ENCODE data around the gene CACNA2D3. TPM values are rescaled to one million over a fixed set of nuclear protein-coding genes. Genes with fewer than 3 reads are reported as not detected.

CACNA2D3 gene
- polyA plus RNA-seq, 3 donors, result 8.3 to 21.5 (median 10.4) TPM

DNA sequence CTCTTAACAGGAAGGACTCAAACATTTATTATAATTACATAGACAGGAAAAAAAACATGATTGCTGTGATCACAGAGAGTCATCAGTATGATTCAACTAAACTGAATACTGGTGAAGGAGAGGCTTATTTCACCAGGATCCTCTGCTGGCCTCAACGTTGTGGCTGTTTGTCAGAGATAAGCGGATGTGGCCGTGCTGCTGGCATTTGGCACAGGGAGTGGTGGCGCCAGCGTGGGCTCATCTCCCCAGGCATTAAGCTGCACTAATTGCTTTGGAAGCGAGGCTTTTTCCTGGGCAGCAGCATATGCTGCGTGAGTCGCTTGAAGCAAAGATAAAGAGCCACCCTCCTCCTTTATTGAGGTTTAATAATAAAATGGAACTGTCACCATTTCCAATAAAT, 498.8 kb downstream of the CACNA2D3 start:
- no peaks in the 10 kb centered on the region for H3K79me2 ChIP-seq (ENCODE audit: insufficient read depth, low read length)
- no peak for DNase-seq
- H3K4me1 ChIP-seq (ENCODE audit: control insufficient read depth in 1 of 2, insufficient read depth in 2 of 2, low read length in 2 of 2), result no peaks in the 10 kb centered on the region
- H3K27ac ChIP-seq (ENCODE audit: low read depth in 1 of 2, low read length in 2 of 2), result no peak overlapping the region
- no peaks in the 10 kb centered on the region for H3K36me3 ChIP-seq (replicated peaks in 1 of 2; ENCODE audit: control insufficient read depth in 1 of 2, insufficient read depth in 2 of 2, low read length in 2 of 2)
- H4K20me1 ChIP-seq (ENCODE audit: insufficient read depth, low read length), result no peaks in the 10 kb centered on the region
- peaks cover 13 to 15% of the 10 kb centered on the region in 2 donors for H3K9me3 ChIP-seq (replicated peaks in 1 of 2; ENCODE audit: control insufficient read depth in 1 of 2, insufficient read depth in 1 of 2, low read length in 2 of 2)
- TF ChIP-seq, protein P1, sequence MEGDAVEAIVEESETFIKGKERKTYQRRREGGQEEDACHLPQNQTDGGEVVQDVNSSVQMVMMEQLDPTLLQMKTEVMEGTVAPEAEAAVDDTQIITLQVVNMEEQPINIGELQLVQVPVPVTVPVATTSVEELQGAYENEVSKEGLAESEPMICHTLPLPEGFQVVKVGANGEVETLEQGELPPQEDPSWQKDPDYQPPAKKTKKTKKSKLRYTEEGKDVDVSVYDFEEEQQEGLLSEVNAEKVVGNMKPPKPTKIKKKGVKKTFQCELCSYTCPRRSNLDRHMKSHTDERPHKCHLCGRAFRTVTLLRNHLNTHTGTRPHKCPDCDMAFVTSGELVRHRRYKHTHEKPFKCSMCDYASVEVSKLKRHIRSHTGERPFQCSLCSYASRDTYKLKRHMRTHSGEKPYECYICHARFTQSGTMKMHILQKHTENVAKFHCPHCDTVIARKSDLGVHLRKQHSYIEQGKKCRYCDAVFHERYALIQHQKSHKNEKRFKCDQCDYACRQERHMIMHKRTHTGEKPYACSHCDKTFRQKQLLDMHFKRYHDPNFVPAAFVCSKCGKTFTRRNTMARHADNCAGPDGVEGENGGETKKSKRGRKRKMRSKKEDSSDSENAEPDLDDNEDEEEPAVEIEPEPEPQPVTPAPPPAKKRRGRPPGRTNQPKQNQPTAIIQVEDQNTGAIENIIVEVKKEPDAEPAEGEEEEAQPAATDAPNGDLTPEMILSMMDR (IDR thresholded peaks at IDR 0.05), result no peak
- Mint-ChIP-seq H3K27me3 (ENCODE audit: low read depth in 3 of 3) (peaks cover 0 to 4% (median 0%) of the 10 kb centered on the region in 3 donors), H3K4me3 (no peak overlapping the region), H3K36me3 (no peaks in the 10 kb centered on the region), H3K4me1 (no peaks in the 10 kb centered on the region), H3K9me3 (peaks cover 2 to 30% (median 8%) of the 10 kb centered on the region in 7 donors), H3K27ac (no peak overlapping the region)
- H3K27me3 ChIP-seq (ENCODE audit: control insufficient read depth in 2 of 2, insufficient read depth in 2 of 2, low read length in 2 of 2), result no peaks in the 10 kb centered on the region
- no peak overlapping the region for H3K4me2 ChIP-seq (replicated peaks; ENCODE audit: extremely low read depth, low read length, poor library complexity, severe bottlenecking)
- H2AFZ ChIP-seq (ENCODE audit: insufficient read depth, low read depth, low read length, poor library complexity, severe bottlenecking), result no peak overlapping the region
- H3K9ac ChIP-seq (ENCODE audit: insufficient read depth, low read length, poor library complexity, severe bottlenecking), result no peak overlapping the region
- intact Hi-C loops (cut with micrococcal nuclease), result no loop called here
- WGBS (ENCODE audit: insufficient coverage), result 78% methylated on average over 3 of the region's 8 CpGs
- H3K4me3 ChIP-seq (replicated peaks in 1 of 3; ENCODE audit: low read depth in 2 of 3, low read length in 3 of 3), result no peak overlapping the region

DNA sequence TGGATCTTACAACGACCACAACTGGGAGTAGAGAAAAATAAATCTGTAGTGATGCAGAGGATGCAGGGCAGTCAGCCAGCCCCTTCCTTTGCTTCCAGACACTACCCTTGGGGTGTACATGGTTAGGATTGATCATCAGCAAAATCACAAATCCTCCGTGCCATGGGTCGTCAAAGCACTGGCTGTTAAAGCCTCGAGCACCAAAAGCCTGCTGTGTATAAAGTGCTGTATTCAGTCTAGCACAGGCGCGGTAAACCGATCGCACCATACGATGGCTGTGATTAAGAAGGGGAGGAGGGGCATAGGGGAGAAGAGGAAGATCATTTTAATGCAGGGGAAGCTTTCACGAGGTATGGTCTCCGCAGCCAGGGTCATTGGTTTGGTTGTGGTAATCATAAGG, 500.3 kb downstream of the CACNA2D3 start:
- H3K4me1 Mint-ChIP-seq, result no peaks in the 10 kb centered on the region
- Histone ChIP-seq H3K4me2 (replicated peaks; ENCODE audit: extremely low read depth, low read length, poor library complexity, severe bottlenecking) (no peak overlapping the region), H3K27me3 (ENCODE audit: control insufficient read depth in 2 of 2, insufficient read depth in 2 of 2, low read length in 2 of 2) (no peaks in the 10 kb centered on the region), H3K27ac (ENCODE audit: low read depth in 1 of 2, low read length in 2 of 2) (no peak overlapping the region), H3K36me3 (replicated peaks in 1 of 2; ENCODE audit: control insufficient read depth in 1 of 2, insufficient read depth in 2 of 2, low read length in 2 of 2) (no peaks in the 10 kb centered on the region), H3K9ac (ENCODE audit: insufficient read depth, low read length, poor library complexity, severe bottlenecking) (no peak overlapping the region), H3K4me3 (replicated peaks in 1 of 3; ENCODE audit: low read depth in 2 of 3, low read length in 3 of 3) (no peak overlapping the region), H3K4me1 (ENCODE audit: control insufficient read depth in 1 of 2, insufficient read depth in 2 of 2, low read length in 2 of 2) (no peaks in the 10 kb centered on the region), H2AFZ (ENCODE audit: insufficient read depth, low read depth, low read length, poor library complexity, severe bottlenecking) (no peak overlapping the region), H3K9me3 (replicated peaks in 1 of 2; ENCODE audit: control insufficient read depth in 1 of 2, insufficient read depth in 1 of 2, low read length in 2 of 2) (peaks cover 14 to 21% of the 10 kb centered on the region in 2 donors), H4K20me1 (ENCODE audit: insufficient read depth, low read length) (no peaks in the 10 kb centered on the region), H3K79me2 (ENCODE audit: insufficient read depth, low read length) (no peaks in the 10 kb centered on the region)
- H3K4me3 Mint-ChIP-seq, result no peak overlapping the region
- H3K36me3 Mint-ChIP-seq, result no peaks in the 10 kb centered on the region
- intact Hi-C loops (cut with micrococcal nuclease), result no loop called here
- TF ChIP-seq, protein P1 (IDR thresholded peaks at IDR 0.05), result no peak
- 87% methylated on average over 8 of the region's 11 CpGs for WGBS (ENCODE audit: insufficient coverage)
- peak overlapping the region in 1 of 7 donors; percentile 12 for H3K27ac Mint-ChIP-seq
- no peak for DNase-seq
- H3K9me3 Mint-ChIP-seq, result peaks cover 8 to 42% (median 15%) of the 10 kb centered on the region in 7 donors
- peaks cover 0 to 2% (median 0%) of the 10 kb centered on the region in 3 donors for H3K27me3 Mint-ChIP-seq (ENCODE audit: low read depth in 3 of 3)

Measured in CD14-positive monocyte (primary cell).